Measurements from ENCODE around the gene ITFG1.
"Not testable (repeated sequence)": the region's sequence is repeated elsewhere in the genome, so short reads cannot be mapped to it uniquely, and the experiment has no call there.

Gene ITFG1

GRCh38 chr16:47408491-47408890 lies 52.4 kb downstream of the ITFG1 start:
- DNase-seq = no peak

GRCh38 chr16:47395733-47396498 lies 64.9 kb downstream of the ITFG1 start:
- no peak for DNase-seq

GRCh38 chr16:47392081-47392480 lies 68.8 kb downstream of the ITFG1 start:
- no peak for DNase-seq

- no peak for DNase-seq
These were observed 72.2 kb downstream of the ITFG1 start for GRCh38 chr16:47388705-47389104.

- no peak for DNase-seq
These were observed 73.7 kb downstream of the ITFG1 start for GRCh38 chr16:47387026-47387734.

- no peak for DNase-seq
These were observed 74.6 kb downstream of the ITFG1 start for GRCh38 chr16:47386201-47386718.

- DNase-seq = no peak
These were observed 78.5 kb downstream of the ITFG1 start for GRCh38 chr16:47382362-47382761.

- no peak for DNase-seq
These were observed 83.7 kb downstream of the ITFG1 start for GRCh38 chr16:47377154-47377553.

GRCh38 chr16:47375423-47375822 lies 85.4 kb downstream of the ITFG1 start:
- no peak for DNase-seq

- no peak for DNase-seq
These were observed 86.2 kb downstream of the ITFG1 start for GRCh38 chr16:47374629-47375028.

- no peak for DNase-seq
These were observed 89.4 kb downstream of the ITFG1 start for GRCh38 chr16:47371271-47372014.

GRCh38 chr16:47370536-47370935 lies 90.3 kb downstream of the ITFG1 start:
- no peak for DNase-seq

GRCh38 chr16:47366228-47366627 lies 94.6 kb downstream of the ITFG1 start:
- DNase-seq = no peak

- DNase-seq = no peak
These were observed 97.1 kb downstream of the ITFG1 start for GRCh38 chr16:47363761-47364160.

- DNase-seq = no peak
These were observed 101.4 kb downstream of the ITFG1 start for GRCh38 chr16:47359478-47359877.

GRCh38 chr16:47358816-47359215 lies 102.0 kb downstream of the ITFG1 start:
- DNase-seq = no peak

GRCh38 chr16:47349029-47349428 lies 111.8 kb downstream of the ITFG1 start:
- DNase-seq = not testable (repeated sequence)

- not testable (repeated sequence) for DNase-seq
These were observed 113.7 kb downstream of the ITFG1 start for GRCh38 chr16:47347021-47347696.

GRCh38 chr16:47342055-47342454 lies 118.8 kb downstream of the ITFG1 start:
- no peak for DNase-seq

GRCh38 chr16:47330562-47330961 lies 130.3 kb downstream of the ITFG1 start:
- not testable (repeated sequence) for DNase-seq

- not testable (repeated sequence) for DNase-seq
These were observed 136.6 kb downstream of the ITFG1 start for GRCh38 chr16:47324309-47324708.

- no peak for DNase-seq
These were observed 137.6 kb downstream of the ITFG1 start for GRCh38 chr16:47323241-47323640.

Data from kidney glomerular epithelial cell (primary cell).